Measurements from ENCODE around the gene SMCO4. TPM values are rescaled to one million over a fixed set of nuclear protein-coding genes. Genes with fewer than 3 reads are reported as not detected.
A peak's percentile ranks its signal among the peaks of the same experiment; 100 is the strongest.

Gene SMCO4
- total RNA-seq, 3 donors from 2014 or later: 37.5 to 75.4 (median 41.5) TPM

GRCh38 chr11:93526641-93527583 is 16.3 kb downstream of the SMCO4 start:
- H3K4me1 ChIP-seq (ENCODE audit: low read depth): peaks cover 37% of the 10 kb centered on the region
- H3K4me3 ChIP-seq: no peak overlapping the region
- TF ChIP-seq CTCF (IDR thresholded peaks at IDR 0.05): no peak
- intact Hi-C loops (cut with DNase I, micrococcal nuclease): no loop called here
- no peaks in the 10 kb centered on the region for H3K9me3 ChIP-seq
- DNase-seq (peak in 1 of 3 donors; percentile 31), ATAC-seq (peak; percentile 71)
- no peaks in the 10 kb centered on the region for H3K36me3 ChIP-seq (ENCODE audit: low read depth)

GRCh38 chr11:93526346-93526633 is 16.9 kb downstream of the SMCO4 start:
- no peaks in the 10 kb centered on the region for H3K9me3 ChIP-seq

GRCh38 chr11:93525601-93526345 is 17.4 kb downstream of the SMCO4 start:
- intact Hi-C loops (cut with DNase I, micrococcal nuclease): no loop called here
- TF ChIP-seq CTCF (IDR thresholded peaks at IDR 0.05): no peak
- DNase-seq (no peak), ATAC-seq (no peak)
- no peaks in the 10 kb centered on the region for H3K9me3 ChIP-seq
- H3K36me3 ChIP-seq (ENCODE audit: low read depth): no peaks in the 10 kb centered on the region
- no peak overlapping the region for H3K4me3 ChIP-seq
- H3K4me1 ChIP-seq (ENCODE audit: low read depth): peaks cover 37% of the 10 kb centered on the region

More at GRCh38 chr11:93526346-93526633, 16.9 kb downstream of the SMCO4 start:
- no peaks in the 10 kb centered on the region for H3K36me3 ChIP-seq (ENCODE audit: low read depth)
- no peak for DNase-seq
- no peak for TF ChIP-seq CTCF (IDR thresholded peaks at IDR 0.05)
- peaks cover 37% of the 10 kb centered on the region for H3K4me1 ChIP-seq (ENCODE audit: low read depth)
- ATAC-seq: no peak
- intact Hi-C loops (cut with DNase I, micrococcal nuclease): no loop called here
- H3K4me3 ChIP-seq: no peak overlapping the region

GRCh38 chr11:93524858-93525257 is 18.3 kb downstream of the SMCO4 start:
- DNase-seq (no peak), ATAC-seq (no peak)
- Histone ChIP-seq H3K4me3 (no peak overlapping the region), H3K9me3 (no peaks in the 10 kb centered on the region), H3K36me3 (ENCODE audit: low read depth) (no peaks in the 10 kb centered on the region), H3K4me1 (ENCODE audit: low read depth) (peaks cover 30% of the 10 kb centered on the region)
- intact Hi-C loops (cut with DNase I, micrococcal nuclease): no loop called here
- no peak for TF ChIP-seq CTCF (IDR thresholded peaks at IDR 0.05)

- intact Hi-C loops (cut with DNase I, micrococcal nuclease): no loop called here
- no peak for ATAC-seq
- H3K4me3 ChIP-seq: no peak overlapping the region
- H3K4me1 ChIP-seq (ENCODE audit: low read depth): peaks cover 26% of the 10 kb centered on the region
- DNase-seq: no peak
- no peak for TF ChIP-seq CTCF (IDR thresholded peaks at IDR 0.05)
- H3K9me3 ChIP-seq: no peaks in the 10 kb centered on the region
- no peaks in the 10 kb centered on the region for H3K36me3 ChIP-seq (ENCODE audit: low read depth)
These were observed 19.0 kb downstream of the SMCO4 start for GRCh38 chr11:93524173-93524536.
